ENCODE results near the gene DHX57. TPM values are rescaled to one million over a fixed set of nuclear protein-coding genes. Genes with fewer than 3 reads are reported as not detected.

Gene DHX57
- total RNA-seq, 1 donor from 2014 or later, result 38.6 TPM

GRCh38 chr2:38748391-38748790, 127.3 kb downstream of the DHX57 start:
- Mint-ChIP-seq H3K4me3 (ENCODE audit: unreplicated experiment) (peak overlapping the region; percentile 70), H3K9me3 (ENCODE audit: unreplicated experiment) (peaks cover 23% of the 10 kb centered on the region)

GRCh38 chr2:38747819-38748218, 127.9 kb downstream of the DHX57 start:
- Mint-ChIP-seq H3K4me3 (ENCODE audit: unreplicated experiment) (peak overlapping the region; percentile 70), H3K27ac (ENCODE audit: unreplicated experiment) (no peak overlapping the region), H3K4me1 (ENCODE audit: low read depth, unreplicated experiment) (peaks cover 16% of the 10 kb centered on the region), H3K27me3 (ENCODE audit: unreplicated experiment) (peaks cover 13% of the 10 kb centered on the region), H3K36me3 (ENCODE audit: unreplicated experiment) (no peaks in the 10 kb centered on the region), H3K9me3 (ENCODE audit: unreplicated experiment) (peaks cover 23% of the 10 kb centered on the region)
- TF ChIP-seq CTCF (IDR thresholded peaks at IDR 0.05; ENCODE audit: partially characterized antibody, unreplicated experiment), result no peak
- no peak for DNase-seq

More at GRCh38 chr2:38748391-38748790, 127.3 kb downstream of the DHX57 start:
- Mint-ChIP-seq H3K27ac (ENCODE audit: unreplicated experiment) (no peak overlapping the region), H3K36me3 (ENCODE audit: unreplicated experiment) (no peaks in the 10 kb centered on the region), H3K27me3 (ENCODE audit: unreplicated experiment) (peaks cover 13% of the 10 kb centered on the region), H3K4me1 (ENCODE audit: low read depth, unreplicated experiment) (peaks cover 16% of the 10 kb centered on the region)
- DNase-seq, result no peak
- no peak for TF ChIP-seq CTCF (IDR thresholded peaks at IDR 0.05; ENCODE audit: partially characterized antibody, unreplicated experiment)

Other genes with a start within 250 kb of the DHX57 start
- gene GALM, start 209.8 kb downstream of the DHX57 start, total RNA-seq (ENCODE audit: unreplicated experiment), result 1.0 TPM
- 155 TPM for gene SRSF7, start 124.6 kb downstream of the DHX57 start, total RNA-seq (ENCODE audit: unreplicated experiment)
- 9.1 TPM for gene GEMIN6, start 97.7 kb downstream of the DHX57 start, total RNA-seq (ENCODE audit: unreplicated experiment)
- gene MORN2, start within 50 bp of the DHX57 start, total RNA-seq (ENCODE audit: unreplicated experiment), result 5.7 TPM
- 1.1 TPM for gene ARHGEF33, start 13.9 kb upstream of the DHX57 start, total RNA-seq (ENCODE audit: unreplicated experiment)
- gene SOS1, start 245.1 kb upstream of the DHX57 start, total RNA-seq (ENCODE audit: unreplicated experiment), result 39.0 TPM